Kidney (tissue), 14 donors: ENCODE measurements around the gene GRK1. TPM values are rescaled to one million over a fixed set of nuclear protein-coding genes. Genes with fewer than 3 reads are reported as not detected.

Experiments used
- DNase-seq, 5 donors: peaks; one replicate each; pipeline ENCODE4 v3.0.0-alpha.2; 2013 to 2020
- FAIRE-seq: peaks from 2 replicates; lab custom pipeline; 2012; peaks lifted over from hg19 to GRCh38; lab: Jason Lieb, UNC
- H3K27ac ChIP-seq, 2 donors: one replicate each; pipeline ENCODE4 v1.7.0; 2013; ENCODE audit warnings: low read depth in 2 of 2, low read length in 2 of 2, inconsistent platforms in 1 of 2
- H3K27me3 ChIP-seq: one replicate; pipeline ENCODE4 v1.7.1; 2013; ENCODE audit warnings: low read length, inconsistent platforms; ENCODE audit not compliant: control insufficient read depth, insufficient read depth
- H3K36me3 ChIP-seq, 3 donors: one replicate each; pipeline versions ENCODE4 v1.7.0 to v1.7.1; 2013; ENCODE audit warnings: low read length in 3 of 3, control low read depth in 1 of 3, inconsistent platforms in 1 of 3; ENCODE audit not compliant: insufficient read depth in 3 of 3, control insufficient read depth in 2 of 3
- H3K4me1 ChIP-seq, 3 donors: one replicate each; pipeline versions ENCODE4 v1.7.0 to v1.7.1; 2013; ENCODE audit warnings: low read length in 3 of 3, inconsistent platforms in 1 of 3, low read depth in 1 of 3; ENCODE audit not compliant: control insufficient read depth in 2 of 3, insufficient read depth in 2 of 3
- H3K4me3 ChIP-seq, 3 donors: one replicate each; pipeline versions ENCODE4 v1.7.0 to v1.8.1; 2013; ENCODE audit warnings: low read length in 3 of 3, control low read depth in 1 of 3, inconsistent platforms in 1 of 3
- H3K9ac ChIP-seq, 3 donors: one replicate each; pipeline versions ENCODE4 v1.7.0 to v1.7.1; 2013; ENCODE audit warnings: low read length in 3 of 3, control low read depth in 1 of 3, inconsistent platforms in 1 of 3
- H3K9me3 ChIP-seq, 3 donors: one replicate each; pipeline versions ENCODE4 v1.7.0 to v1.7.1; 2013; ENCODE audit warnings: low read length in 3 of 3, control low read depth in 1 of 3, inconsistent platforms in 1 of 3; ENCODE audit not compliant: control insufficient read depth in 2 of 3, insufficient read depth in 1 of 3
- intact Hi-C: fragments of 100-400 bp; cut with DNase I; formaldehyde crosslinking; loops from one replicate; pipeline ENCODE4 v1.11.1; 2022
- polyA plus RNA-seq: library from polyadenylated mRNA; stranded (reverse); fragments of 350-450 nt; fragmentation: Illumina TruSeq; extraction: RNeasy Lipid Tissue Mini Kit (QIAGEN cat#74804); gene quantifications from one replicate; pipeline ENCODE4 v1.2.3, GENCODE V29; 2014; ENCODE audit warnings: low read depth, low replicate concordance; ENCODE audit not compliant: insufficient read depth
- total RNA-seq: library from RNA; stranded (reverse); fragmentation: NEBNext Ultra II Directional; extraction: Animal tissue kit (Norgen Biotek cat#: 25700); gene quantifications from one replicate; pipeline ENCODE4 v1.2.1, GENCODE V29; 2021
- TF ChIP-seq, protein P1 (sequence below): IDR thresholded peaks from 3 replicates; pipeline ENCODE4 v1.5.1; 2012; ENCODE audit warnings: mild to moderate bottlenecking, moderate library complexity, borderline replicate concordance; ENCODE audit not compliant: insufficient read depth; ENCODE audit errors: extremely low read depth
- donor health status: control.
- donor health status: control.
- donor health status: control.
- donor health status: control.
- donor health status: control.
- donor health status: DM: yes; HTN: yes; CAD: no.
- donor health status: Normal renal cell carcinoma (clear cell type).

Gene GRK1
- total and polyA plus RNA-seq, 2 donors from 2014 or later = not detected

DNA sequence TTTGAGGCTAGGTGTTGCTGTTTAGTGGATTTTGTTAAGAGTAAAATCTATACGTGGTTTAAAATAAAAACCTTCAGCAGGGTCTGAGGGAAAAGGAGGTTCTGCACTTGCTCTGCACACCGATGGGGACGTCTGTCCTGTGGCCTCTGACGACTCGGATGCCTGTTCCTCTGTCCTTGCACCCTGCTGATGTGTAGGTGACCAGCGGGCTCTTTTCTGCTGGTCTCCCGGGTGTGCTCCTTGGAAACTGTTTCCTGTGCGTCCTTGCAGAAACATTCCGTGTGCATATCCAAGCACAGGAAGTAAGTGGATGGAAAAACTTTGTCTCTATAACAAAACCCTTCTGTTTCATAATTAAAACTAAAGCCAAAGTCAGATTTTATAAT lies 12.9 kb upstream of the GRK1 start:
- H3K4me1 ChIP-seq = peaks cover 0 to 2% (median 0%) of the 10 kb centered on the region in 3 donors
- no peaks in the 10 kb centered on the region for H3K9me3 ChIP-seq
- TF ChIP-seq, protein P1, sequence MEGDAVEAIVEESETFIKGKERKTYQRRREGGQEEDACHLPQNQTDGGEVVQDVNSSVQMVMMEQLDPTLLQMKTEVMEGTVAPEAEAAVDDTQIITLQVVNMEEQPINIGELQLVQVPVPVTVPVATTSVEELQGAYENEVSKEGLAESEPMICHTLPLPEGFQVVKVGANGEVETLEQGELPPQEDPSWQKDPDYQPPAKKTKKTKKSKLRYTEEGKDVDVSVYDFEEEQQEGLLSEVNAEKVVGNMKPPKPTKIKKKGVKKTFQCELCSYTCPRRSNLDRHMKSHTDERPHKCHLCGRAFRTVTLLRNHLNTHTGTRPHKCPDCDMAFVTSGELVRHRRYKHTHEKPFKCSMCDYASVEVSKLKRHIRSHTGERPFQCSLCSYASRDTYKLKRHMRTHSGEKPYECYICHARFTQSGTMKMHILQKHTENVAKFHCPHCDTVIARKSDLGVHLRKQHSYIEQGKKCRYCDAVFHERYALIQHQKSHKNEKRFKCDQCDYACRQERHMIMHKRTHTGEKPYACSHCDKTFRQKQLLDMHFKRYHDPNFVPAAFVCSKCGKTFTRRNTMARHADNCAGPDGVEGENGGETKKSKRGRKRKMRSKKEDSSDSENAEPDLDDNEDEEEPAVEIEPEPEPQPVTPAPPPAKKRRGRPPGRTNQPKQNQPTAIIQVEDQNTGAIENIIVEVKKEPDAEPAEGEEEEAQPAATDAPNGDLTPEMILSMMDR = no peak
- H3K9ac ChIP-seq = no peak overlapping the region
- no peak overlapping the region for H3K4me3 ChIP-seq
- no peak overlapping the region for H3K27ac ChIP-seq
- H3K27me3 ChIP-seq = no peaks in the 10 kb centered on the region
- H3K36me3 ChIP-seq = no peaks in the 10 kb centered on the region
- DNase-seq (peak in 3 of 5 donors; percentile 20 to 26 (median 23)), FAIRE-seq (no peak)
- intact Hi-C loops = no loop called here

DNA sequence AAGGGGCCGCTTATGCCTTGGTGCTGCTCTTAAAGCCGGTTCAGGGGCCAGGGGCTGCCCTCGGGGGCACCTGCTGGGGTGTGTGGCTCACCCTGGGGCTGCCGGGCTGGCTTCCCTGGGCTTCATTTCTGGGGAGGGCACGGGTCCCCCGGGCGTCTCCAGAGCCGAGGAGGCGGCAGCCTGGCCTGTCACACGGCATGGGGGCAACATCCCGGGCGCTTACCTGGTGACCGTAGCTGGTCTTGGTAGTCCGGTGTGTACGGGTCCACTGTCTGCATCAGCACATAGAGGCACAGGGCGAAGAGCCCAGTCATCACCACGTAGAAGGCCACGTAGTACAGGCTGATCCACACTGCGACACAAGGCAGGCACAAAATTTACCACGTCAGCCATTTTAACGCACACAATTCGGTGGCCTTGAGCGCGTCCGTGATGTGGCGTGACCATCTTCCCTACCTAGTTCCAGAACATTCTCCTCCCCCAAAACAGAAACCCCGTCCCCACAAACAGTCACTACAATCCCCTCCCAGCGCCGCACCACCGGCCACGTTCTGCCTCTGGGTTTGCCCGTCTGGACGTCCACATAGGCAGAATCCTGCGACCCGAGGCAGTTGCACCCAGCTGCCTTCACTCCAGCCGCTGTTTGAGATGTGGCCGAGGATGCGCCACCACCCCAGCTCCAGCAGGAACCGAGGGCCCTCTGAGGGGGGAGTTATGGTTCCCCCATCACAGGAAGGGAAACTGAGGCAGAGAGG lies 12.3 kb upstream of the GRK1 start:
- peaks cover 0 to 2% (median 0%) of the 10 kb centered on the region in 3 donors for H3K4me1 ChIP-seq
- DNase-seq (peak in 2 of 5 donors; percentile 50 to 65), FAIRE-seq (no peak)
- no peak overlapping the region for H3K27ac ChIP-seq
- H3K9ac ChIP-seq = no peak overlapping the region
- no peaks in the 10 kb centered on the region for H3K9me3 ChIP-seq
- TF ChIP-seq, protein P1 = no peak
- H3K4me3 ChIP-seq = no peak overlapping the region
- H3K36me3 ChIP-seq = no peaks in the 10 kb centered on the region
- intact Hi-C loops = no loop called here
- no peaks in the 10 kb centered on the region for H3K27me3 ChIP-seq

DNA sequence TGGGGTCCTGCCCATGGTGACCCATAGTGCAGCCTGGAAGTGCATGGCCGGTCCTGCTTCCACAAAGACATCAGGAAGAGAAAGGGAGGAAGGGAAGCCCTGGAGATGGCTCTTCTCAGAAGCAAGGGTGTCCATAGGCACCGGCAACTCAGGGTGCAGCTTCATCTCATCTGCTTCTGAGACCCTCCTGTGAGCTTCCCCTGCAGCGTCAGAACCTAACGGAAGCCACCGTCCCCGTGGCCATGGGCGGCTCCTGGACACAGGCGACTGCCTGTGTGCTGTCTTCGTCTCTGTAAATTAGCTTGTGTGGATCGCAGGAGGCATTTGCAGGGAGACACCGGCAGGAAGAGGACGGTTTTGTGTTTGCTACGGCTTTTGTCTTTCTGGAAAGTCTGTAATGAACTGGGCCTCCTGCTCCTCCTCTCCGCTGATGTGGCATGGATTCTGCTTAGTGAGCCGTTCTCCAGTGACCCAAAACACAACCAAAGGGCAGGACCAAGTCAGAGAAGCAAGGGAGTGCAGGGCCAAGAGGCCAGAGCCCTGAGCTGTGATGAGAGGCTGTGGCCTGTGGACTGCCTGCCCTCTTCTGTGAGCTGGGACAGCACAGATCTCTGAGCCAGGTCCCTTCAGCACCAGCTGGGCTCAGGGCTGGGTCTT lies 11.5 kb upstream of the GRK1 start:
- no peak for FAIRE-seq
- Histone ChIP-seq H3K4me1 (peaks cover 0 to 2% (median 0%) of the 10 kb centered on the region in 3 donors), H3K27me3 (no peaks in the 10 kb centered on the region), H3K27ac (no peak overlapping the region), H3K4me3 (no peak overlapping the region), H3K9me3 (no peaks in the 10 kb centered on the region), H3K9ac (no peak overlapping the region), H3K36me3 (no peaks in the 10 kb centered on the region)
- peak; percentile 44 to 61 (median 54) for DNase-seq
- TF ChIP-seq, protein P1 = no peak
- intact Hi-C loops = no loop called here
